ENCODE results near the gene HHAT. TPM values are rescaled to one million over a fixed set of nuclear protein-coding genes. Genes with fewer than 3 reads are reported as not detected.
A peak's percentile ranks its signal among the peaks of the same experiment; 100 is the strongest.

Gene HHAT
- polyA plus RNA-seq (ENCODE audit: insufficient read length in 10 of 10), result 1 to 10 TPM; 3.5 to 6.0 (median 4.5) TPM
- long read RNA-seq, donor 1, result 0 reads
- long read RNA-seq, donor 2, partial matches to known transcripts, result 0 of 1 reads
- long read RNA-seq, donor 2, other reads (novel, unspliced or antisense), result 0 of 1 reads
- long read RNA-seq, donor 3, result 0 reads
- long read RNA-seq, donor 4, result 0 reads
- long read RNA-seq, donor 5, result 0 reads
- long read RNA-seq, donor 6, result 0 reads
- long read RNA-seq, donor 7, partial matches to known transcripts, result 0 of 1 reads
- long read RNA-seq, donor 7, other reads (novel, unspliced or antisense), result 0 of 1 reads
- long read RNA-seq, donor 8, result 0 reads
- long read RNA-seq, donor 9, result 0 reads

- peak; percentile 67 to 94 (median 82) for DNase-seq
Measured at GRCh38 chr1:210328746-210329503, at the start of gene HHAT. Gene HHAT, plus strand, starts transcription at chr1:210328902. Its CDS starts 20,074 bp downstream, at chr1:210348976.

GRCh38 chr1:210280221-210280620 lies 48.5 kb upstream of the HHAT start:
- no peak for DNase-seq

GRCh38 chr1:210288116-210288515 lies 40.6 kb upstream of the HHAT start:
- no peak for DNase-seq

GRCh38 chr1:210289248-210289647 lies 39.5 kb upstream of the HHAT start:
- no peak for DNase-seq

- peak in 2 of 3 donors; percentile 55 to 86 for DNase-seq
Measured at GRCh38 chr1:210291081-210291764, 37.5 kb upstream of the HHAT start.

- DNase-seq, result peak; percentile 83 to 95 (median 85)
Measured at GRCh38 chr1:210291786-210292230, 36.9 kb upstream of the HHAT start.

- DNase-seq, result peak; percentile 53 to 94 (median 87)
Measured at GRCh38 chr1:210292231-210292871, 36.4 kb upstream of the HHAT start.

GRCh38 chr1:210293171-210293607 lies 35.5 kb upstream of the HHAT start:
- DNase-seq, result peak; percentile 73 to 94 (median 85)

- peak; percentile 44 to 88 (median 63) for DNase-seq
Measured at GRCh38 chr1:210294999-210295745, 33.5 kb upstream of the HHAT start.

- DNase-seq, result no peak
Measured at GRCh38 chr1:210296682-210297081, 32.0 kb upstream of the HHAT start.

GRCh38 chr1:210298296-210298695 lies 30.4 kb upstream of the HHAT start:
- DNase-seq, result peak in 1 of 3 donors; percentile 65

- DNase-seq, result no peak
Measured at GRCh38 chr1:210298936-210299335, 29.8 kb upstream of the HHAT start.

GRCh38 chr1:210299501-210299900 lies 29.2 kb upstream of the HHAT start:
- DNase-seq, result no peak

GRCh38 chr1:210300923-210301614 lies 27.6 kb upstream of the HHAT start:
- no peak for DNase-seq

- DNase-seq, result peak; percentile 54 to 81 (median 63)
Measured at GRCh38 chr1:210301615-210302000, 27.1 kb upstream of the HHAT start.

GRCh38 chr1:210302501-210302900 lies 26.2 kb upstream of the HHAT start:
- peak; percentile 45 to 72 (median 51) for DNase-seq

- no peak for DNase-seq
Measured at GRCh38 chr1:210303391-210303790, 25.3 kb upstream of the HHAT start.

GRCh38 chr1:210310562-210311153 lies 18.0 kb upstream of the HHAT start:
- DNase-seq, result no peak

GRCh38 chr1:210311726-210312493 lies 16.8 kb upstream of the HHAT start:
- no peak for DNase-seq
